Limb (tissue), 2 donors: ENCODE data around the gene ORAI2.

Experiments used
- DNase-seq, 2 donors: peaks; one replicate each; pipeline ENCODE4 v3.0.0-alpha.2; 2016; ENCODE audit errors: extremely low spot score in 2 of 2

The ORAI2 gene

GRCh38 chr7:102413611-102414010 lies 19.8 kb upstream of the ORAI2 start:
- no peak for DNase-seq

DNA sequence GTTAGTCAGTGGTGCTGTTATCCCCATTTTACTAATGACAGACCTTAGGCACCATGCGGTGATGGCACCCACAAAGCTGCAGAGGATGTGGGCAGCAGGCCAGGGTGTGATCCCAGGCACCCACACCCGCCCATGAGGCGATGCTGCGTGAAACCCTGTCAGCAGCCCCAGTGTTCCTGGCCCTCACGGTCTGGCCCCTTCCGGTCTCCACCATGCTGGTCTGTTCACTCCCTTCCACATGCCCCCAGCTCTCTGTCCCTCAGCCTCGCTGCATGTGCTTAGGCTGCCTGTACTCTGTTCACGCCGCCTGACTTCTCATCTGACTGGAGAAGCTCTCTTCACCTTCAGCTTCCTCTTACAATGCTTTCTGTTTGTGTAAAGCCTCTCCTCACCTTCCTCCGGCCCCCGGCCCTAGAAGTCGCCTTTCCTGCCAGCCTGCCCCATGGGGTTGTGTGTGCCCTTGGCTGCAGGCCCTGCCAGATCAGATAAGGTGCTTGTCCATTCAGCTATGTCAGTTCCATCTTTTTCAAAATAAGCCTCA lies 17.6 kb upstream of the ORAI2 start:
- DNase-seq = no peak

GRCh38 chr7:102416406-102416805 lies 17.0 kb upstream of the ORAI2 start:
- no peak for DNase-seq

DNA sequence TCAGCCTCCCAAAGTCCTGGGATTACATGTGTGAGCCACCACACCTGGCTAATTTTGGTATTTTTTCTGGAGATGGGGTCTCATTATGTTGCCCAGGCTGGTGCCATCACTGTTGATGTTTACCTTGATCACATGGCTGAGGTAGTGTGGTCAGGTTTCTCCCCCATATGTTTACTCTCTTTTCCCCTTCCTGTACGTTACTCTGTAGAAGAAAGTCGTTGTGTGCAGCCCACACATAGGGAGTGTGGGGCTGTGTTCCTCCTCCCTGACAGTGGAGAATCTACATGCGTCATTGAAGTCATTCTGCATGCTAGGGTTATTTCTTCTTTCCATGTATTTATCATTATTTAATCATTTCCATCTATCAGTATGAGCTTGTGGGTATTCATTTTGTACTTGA lies 16.3 kb upstream of the ORAI2 start:
- DNase-seq = no peak

DNA sequence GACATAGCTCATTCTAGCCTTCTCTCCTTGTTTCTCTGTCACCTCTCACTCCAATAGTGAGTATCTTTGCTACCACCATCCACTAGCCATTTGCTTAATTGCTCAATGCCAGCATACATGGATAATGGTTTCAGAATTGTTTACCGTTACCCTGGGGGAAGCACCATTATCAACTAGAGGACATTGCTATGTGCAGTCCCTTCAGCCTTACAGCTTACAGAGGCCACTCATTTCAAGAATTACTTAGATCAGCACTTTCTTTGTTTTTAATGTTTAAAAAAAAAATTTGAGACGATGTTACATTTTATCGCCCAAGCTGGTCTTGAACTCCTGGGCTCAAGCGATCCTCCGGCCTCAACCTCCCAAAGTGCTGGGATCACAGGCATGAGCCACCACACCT lies 14.8 kb upstream of the ORAI2 start:
- DNase-seq = no peak

DNA sequence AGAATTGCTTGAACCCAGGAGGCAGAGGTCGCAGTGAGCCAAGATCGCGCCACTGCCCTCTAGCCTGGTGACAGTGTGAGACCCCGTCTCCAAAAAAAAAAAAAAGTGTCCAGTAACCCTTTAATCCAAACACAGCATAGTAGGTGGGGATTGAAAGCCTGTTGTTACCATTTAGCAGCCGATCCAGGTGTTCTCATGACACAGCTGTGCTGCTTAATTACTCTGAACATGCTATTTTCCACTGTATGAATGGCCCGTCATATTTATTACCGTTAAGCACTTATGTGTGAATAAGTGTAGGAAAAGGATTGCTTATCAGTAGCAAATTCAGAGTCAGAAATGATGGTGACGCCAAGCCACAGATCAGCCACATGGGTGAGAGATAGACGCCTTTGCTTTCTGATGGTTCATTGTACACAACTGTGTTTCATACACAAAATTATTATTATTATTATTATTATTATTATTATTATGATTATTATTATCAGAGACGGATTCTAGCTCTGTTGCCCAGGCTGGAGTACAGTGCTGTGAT lies 11.6 kb upstream of the ORAI2 start:
- no peak for DNase-seq

GRCh38 chr7:102424129-102424551 lies 9.2 kb upstream of the ORAI2 start:
- no peak for DNase-seq

- DNase-seq = no peak
Measured at GRCh38 chr7:102424787-102425218, 8.6 kb upstream of the ORAI2 start.

DNA sequence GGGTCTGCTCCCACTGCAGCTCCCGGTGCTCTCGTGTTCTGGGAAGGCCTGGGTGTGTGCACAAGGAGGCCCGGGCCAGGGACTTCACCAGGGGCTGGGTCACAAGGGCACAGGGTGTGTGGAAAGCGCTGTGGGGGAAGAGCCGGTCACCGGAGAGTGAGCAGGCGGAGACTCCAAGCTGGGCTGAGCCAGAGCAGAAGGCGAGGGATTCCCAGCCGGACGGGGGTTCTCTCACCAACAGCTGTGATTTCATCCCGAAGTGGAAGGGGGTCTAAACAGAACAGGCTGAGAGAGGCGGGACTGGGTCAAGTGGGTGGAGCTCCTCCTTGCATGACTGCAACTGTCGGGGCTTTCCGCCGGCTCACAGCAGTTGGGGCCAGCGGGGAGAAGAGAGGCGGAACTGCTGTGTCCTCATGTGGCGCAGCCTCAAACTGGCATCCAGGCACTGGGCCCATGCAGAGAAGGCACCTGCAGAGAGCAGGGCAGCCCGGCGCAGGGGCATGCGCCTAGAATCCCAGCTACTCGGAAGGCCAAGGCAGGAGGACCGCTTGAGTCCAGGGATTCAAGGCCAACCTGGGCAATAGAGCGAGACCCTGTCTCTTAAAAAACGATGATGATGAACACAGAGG lies 7.6 kb upstream of the ORAI2 start:
- peak in 1 of 2 donors; percentile 6 for DNase-seq

DNA sequence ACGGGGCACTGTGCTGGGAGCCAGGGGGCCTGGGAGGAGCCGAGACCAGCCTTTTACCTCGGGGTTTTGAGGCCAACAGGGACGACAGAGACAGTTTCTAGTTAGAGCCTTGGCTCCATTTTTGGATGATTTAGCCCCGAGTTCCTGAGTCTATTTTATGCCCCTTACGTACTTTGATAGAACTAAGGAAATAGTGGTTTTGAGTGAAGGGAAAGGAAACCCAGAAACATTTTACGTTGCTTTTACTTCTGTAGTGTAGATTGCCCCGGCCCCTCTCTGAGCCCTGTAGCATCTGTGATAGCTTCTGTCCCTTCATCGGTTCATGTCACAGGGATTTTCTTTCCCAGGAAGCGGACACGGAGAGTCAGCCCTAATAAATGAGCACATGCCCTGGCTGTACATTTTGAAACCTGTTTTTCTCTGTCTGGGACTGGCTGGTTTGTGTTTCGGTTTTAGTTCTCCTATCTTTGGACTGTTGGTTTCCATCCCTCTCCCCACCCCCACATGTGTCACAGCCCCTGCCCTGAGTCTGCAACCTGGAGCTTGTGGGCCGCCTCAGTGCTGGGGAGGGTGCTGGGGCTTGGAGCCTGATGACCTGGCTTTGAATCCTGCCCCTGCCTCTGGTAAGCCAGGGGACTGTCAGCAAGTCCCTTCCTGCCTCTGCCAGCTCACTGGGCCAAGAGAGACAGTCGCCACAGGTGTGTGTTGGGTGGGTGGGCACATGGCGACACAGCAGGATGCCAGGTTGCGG lies 6.9 kb upstream of the ORAI2 start:
- DNase-seq = no peak

DNA sequence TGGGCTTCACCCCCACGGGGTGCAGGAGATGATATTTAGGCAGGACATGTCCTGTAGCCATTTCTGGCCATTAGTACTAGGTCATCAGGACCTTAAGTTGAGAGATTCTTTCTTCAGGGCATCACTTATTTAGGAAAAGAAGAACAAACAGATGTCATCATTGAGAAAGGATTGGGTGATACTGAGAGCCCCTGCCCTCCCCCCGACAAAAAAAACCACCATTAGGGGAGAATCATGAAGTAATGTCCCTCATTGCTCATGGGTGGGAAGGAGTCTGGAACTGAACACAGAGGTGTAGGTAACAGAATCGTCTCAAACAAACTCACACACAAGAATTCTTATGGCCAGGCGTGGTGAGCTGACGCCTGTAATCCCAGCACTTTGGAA lies 6.4 kb upstream of the ORAI2 start:
- no peak for DNase-seq

GRCh38 chr7:102429141-102429899 lies 4.1 kb upstream of the ORAI2 start:
- no peak for DNase-seq

DNA sequence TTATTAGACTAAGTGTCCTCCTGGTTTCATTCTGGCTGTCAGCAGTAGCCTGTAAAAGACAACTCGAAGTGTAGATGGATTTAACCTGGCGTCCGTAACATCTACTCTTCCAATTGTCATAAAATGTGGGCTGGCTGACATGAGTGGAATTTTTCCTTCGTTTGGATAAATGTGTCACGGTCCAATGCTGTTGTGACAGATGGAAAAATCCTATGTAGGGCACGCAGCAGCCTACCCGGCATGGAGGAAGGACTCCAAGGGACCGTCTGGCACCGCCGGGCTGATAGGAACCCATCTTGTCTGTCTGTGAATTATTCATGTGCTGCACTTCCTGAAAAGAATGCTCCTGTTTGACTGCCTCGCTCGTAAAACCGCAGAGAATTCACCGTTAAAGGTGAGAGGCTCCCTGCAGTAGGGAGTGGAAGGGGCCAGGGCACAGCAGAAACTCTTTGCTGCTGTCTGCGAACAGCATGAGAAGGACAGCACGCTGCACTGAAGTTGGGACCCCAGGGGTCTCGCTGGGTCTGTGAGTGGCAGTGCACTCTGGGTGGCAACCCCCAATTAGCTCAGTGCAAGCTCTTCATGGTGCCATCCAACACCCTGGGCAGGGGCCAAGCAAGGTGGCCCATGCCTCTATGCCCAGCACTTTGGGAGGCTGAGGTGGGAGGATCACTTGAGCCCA lies 1.6 kb upstream of the ORAI2 start:
- no peak for DNase-seq

GRCh38 chr7:102432442-102433218 lies 745 bp upstream of the ORAI2 start:
- DNase-seq = no peak

GRCh38 chr7:102434039-102434486 lies 688 bp downstream of the ORAI2 start:
- DNase-seq = no peak

DNA sequence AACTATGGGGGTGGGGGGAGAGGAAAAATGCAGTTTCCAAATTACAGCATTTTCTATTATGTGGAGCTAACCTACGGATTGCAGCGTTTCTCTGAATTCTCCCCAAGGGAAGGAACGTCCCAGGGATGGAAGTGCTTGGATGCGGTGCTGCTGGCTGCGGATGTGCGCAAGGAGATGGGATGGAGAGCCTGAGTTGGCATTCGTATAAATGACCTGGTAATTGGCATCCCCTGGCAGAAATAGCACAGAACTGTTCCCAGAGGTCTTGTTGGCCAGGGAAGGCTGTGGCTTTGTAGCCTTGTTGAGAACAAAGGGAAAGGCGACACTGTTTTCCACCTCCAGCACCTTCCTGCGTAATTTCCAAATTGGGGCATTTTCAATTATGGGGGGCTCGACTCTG lies 2.7 kb downstream of the ORAI2 start:
- no peak for DNase-seq

DNA sequence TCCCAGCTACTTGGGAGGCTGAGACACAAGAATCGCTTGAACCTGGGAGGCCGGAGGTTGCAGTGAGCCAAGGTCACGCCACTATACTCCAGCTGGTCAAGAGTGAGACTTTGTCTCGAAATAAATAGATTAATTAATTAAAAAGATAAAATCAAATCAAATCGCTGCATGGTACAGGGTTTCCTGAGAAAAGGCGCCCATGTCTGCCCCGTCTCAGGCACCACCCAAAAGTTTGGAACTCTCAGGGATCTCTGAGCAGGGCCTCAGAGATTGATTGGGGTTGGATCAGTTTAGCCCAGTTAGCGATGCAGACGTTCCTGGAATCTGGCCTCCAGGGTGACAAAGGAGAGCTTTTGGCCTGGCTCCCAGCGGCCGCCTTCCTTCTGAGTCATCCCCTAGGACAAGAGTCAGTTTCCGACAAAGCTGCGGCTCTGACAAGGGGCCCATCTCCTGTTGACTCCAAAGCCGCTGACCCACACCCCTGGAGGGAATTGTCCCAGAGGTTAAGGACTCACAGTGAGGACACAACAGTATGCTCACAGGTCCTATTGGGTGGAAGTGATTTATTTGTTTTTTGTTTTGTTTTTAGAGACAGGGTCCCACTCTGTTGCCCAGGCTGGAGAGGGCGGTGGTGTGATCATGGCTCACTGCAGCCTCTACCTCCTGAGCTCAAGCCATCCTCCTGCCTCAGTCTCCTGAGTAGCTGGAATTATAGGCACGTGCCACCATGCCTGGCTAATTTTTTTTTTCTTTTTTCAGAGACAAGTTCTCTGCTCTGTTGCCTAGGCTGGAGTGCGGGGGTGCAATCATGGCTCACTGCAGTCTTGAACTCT lies 6.8 kb downstream of the ORAI2 start:
- no peak for DNase-seq

- no peak for DNase-seq
Measured at GRCh38 chr7:102444961-102445673, 11.7 kb downstream of the ORAI2 start.

DNA sequence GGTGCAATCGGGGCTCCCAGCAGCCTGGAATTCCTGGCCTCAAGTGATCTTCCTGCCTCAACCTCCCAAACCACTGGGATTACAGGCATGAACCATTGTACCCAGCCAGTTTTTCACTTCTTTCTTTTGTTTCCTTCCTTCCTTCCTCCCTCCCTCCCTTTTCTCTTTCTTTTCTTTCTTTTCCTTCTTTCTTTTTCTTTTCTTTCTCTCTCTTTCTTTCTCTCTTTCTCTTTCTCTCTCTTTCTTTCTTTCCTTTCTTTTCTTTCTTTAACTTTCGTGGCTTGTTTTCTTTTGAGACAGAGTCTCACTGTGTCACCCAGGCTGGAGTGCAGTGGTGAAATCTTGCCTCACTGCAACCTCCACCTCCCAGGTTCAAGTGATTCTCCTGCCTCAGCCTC lies 12.3 kb downstream of the ORAI2 start:
- no peak for DNase-seq
